Progenitor cell of endocrine pancreas (in vitro differentiated cells): ENCODE results near the gene ATG4C. TPM values are rescaled to one million over a fixed set of nuclear protein-coding genes. Genes with fewer than 3 reads are reported as not detected.
"Not testable (repeated sequence)": the region's sequence is repeated elsewhere in the genome, so short reads cannot be mapped to it uniquely, and the experiment has no call there.

Experiments
- DNase-seq: peaks from one replicate; pipeline ENCODE4 v3.0.0; 2021; ENCODE audit warnings: low spot score; ENCODE audit not compliant: unreplicated experiment
- H3K27ac Mint-ChIP-seq: 2 replicates; pipeline ENCODE4 v1.8.0; 2021; ENCODE audit warnings: mild to moderate bottlenecking, moderate library complexity, mixed read lengths
- H3K27me3 Mint-ChIP-seq: 2 replicates; pipeline ENCODE4 v1.8.0; 2021; ENCODE audit warnings: mixed read lengths
- H3K36me3 Mint-ChIP-seq: 2 replicates; pipeline ENCODE4 v1.8.0; 2022; ENCODE audit warnings: mixed read lengths; ENCODE audit not compliant: insufficient read depth
- H3K4me1 Mint-ChIP-seq: 2 replicates; pipeline ENCODE4 v1.8.0; 2021; ENCODE audit warnings: low read depth, mixed read lengths
- H3K4me3 Mint-ChIP-seq: 2 replicates; pipeline ENCODE4 v1.8.0; 2021; ENCODE audit warnings: low read depth, mild to moderate bottlenecking, moderate library complexity, mixed read lengths
- H3K9me3 Mint-ChIP-seq: 2 replicates; pipeline ENCODE4 v1.8.0; 2021; ENCODE audit warnings: low read depth, mixed read lengths
- long read RNA-seq: library from polyadenylated mRNA; unstranded; transcript quantifications from one replicate; pipeline ENCODE4 v2.0.0, GENCODE V29; 2020
- total RNA-seq: library from RNA; stranded (reverse); gene quantifications from 2 replicates; pipeline ENCODE4 v1.2.1, GENCODE V29; 2021
- TF ChIP-seq, protein P1 (sequence below): fragments of 200-600 bp; sonication (generic); IDR thresholded peaks from one replicate; pipeline ENCODE4 v1.5.0; 2021; ENCODE audit warnings: antibody characterized with exemption, mild to moderate bottlenecking; ENCODE audit not compliant: unreplicated experiment

Gene ATG4C
- total RNA-seq: 13.0 and 13.2 TPM in 2 replicates
- long read RNA-seq, transcript ATG4C-201 (11 exons, 2,938 nt): major isoform, 33 of 93 reads
- long read RNA-seq, transcript ATG4C-203 (11 exons, 2,890 nt): minor isoform, 31 of 93 reads
- long read RNA-seq, partial matches to known transcripts: 4 of 93 reads
- long read RNA-seq, other reads (novel, unspliced or antisense): 25 of 93 reads

- no peak within 1 kb of the TSS for H3K4me3 Mint-ChIP-seq
- peaks cover 3% of the 10 kb centered on the region for H3K27me3 Mint-ChIP-seq
- H3K9me3 Mint-ChIP-seq: no peaks in the 10 kb centered on the region
- H3K27ac Mint-ChIP-seq: no peak within 1 kb of the TSS
- H3K36me3 Mint-ChIP-seq: no peaks in the 10 kb centered on the region
- DNase-seq: peak; percentile 74
- H3K4me1 Mint-ChIP-seq: peaks cover 2% of the 10 kb centered on the region
- TF ChIP-seq, protein P1, sequence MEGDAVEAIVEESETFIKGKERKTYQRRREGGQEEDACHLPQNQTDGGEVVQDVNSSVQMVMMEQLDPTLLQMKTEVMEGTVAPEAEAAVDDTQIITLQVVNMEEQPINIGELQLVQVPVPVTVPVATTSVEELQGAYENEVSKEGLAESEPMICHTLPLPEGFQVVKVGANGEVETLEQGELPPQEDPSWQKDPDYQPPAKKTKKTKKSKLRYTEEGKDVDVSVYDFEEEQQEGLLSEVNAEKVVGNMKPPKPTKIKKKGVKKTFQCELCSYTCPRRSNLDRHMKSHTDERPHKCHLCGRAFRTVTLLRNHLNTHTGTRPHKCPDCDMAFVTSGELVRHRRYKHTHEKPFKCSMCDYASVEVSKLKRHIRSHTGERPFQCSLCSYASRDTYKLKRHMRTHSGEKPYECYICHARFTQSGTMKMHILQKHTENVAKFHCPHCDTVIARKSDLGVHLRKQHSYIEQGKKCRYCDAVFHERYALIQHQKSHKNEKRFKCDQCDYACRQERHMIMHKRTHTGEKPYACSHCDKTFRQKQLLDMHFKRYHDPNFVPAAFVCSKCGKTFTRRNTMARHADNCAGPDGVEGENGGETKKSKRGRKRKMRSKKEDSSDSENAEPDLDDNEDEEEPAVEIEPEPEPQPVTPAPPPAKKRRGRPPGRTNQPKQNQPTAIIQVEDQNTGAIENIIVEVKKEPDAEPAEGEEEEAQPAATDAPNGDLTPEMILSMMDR: no peak
These were observed at the start of gene ATG4C for GRCh38 chr1:62783736-62784508. TSS of gene ATG4C (plus strand) at chr1:62784132. CDS start at chr1:62803787, 19,655 bp downstream.

DNA sequence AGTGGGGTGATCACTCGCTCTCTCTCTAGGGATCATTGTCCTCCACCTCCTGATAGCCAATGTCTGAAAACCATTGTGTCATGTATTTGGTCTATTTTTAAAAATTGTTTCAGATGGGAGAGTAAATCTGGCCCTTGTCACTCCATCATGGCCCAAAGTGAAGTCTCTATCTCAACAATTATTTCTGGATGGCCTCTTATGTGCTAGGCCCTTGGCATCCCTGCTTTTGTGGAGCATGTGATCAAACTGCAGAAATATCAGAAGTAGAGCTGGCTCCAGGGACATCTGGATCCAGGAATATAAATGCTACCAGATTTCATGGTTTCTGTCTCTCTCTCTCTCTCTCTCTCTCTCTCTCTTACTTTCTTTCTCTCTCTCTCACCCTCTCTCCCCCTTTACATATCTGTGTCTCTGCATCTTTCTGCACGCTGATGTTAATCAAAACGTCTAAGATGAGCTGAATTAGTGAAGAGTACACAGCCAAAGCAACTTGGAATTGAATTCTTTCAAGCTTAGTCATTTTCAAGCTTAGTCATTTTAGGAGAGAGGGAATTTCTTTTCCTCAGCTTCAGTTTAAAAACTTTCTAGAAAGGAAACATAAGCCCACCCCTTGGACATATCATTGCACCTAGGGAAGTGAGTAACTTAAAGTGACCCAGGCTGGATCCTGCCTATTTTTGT, 48.3 kb upstream of the ATG4C start:
- H3K9me3 Mint-ChIP-seq: peaks cover 16% of the 10 kb centered on the region
- peaks cover 12% of the 10 kb centered on the region for H3K36me3 Mint-ChIP-seq
- H3K4me1 Mint-ChIP-seq: peaks cover 28% of the 10 kb centered on the region
- no peak for DNase-seq
- TF ChIP-seq, protein P1: no peak
- H3K27ac Mint-ChIP-seq: peak overlapping the region; percentile 75
- no peaks in the 10 kb centered on the region for H3K27me3 Mint-ChIP-seq
- no peak overlapping the region for H3K4me3 Mint-ChIP-seq

DNA sequence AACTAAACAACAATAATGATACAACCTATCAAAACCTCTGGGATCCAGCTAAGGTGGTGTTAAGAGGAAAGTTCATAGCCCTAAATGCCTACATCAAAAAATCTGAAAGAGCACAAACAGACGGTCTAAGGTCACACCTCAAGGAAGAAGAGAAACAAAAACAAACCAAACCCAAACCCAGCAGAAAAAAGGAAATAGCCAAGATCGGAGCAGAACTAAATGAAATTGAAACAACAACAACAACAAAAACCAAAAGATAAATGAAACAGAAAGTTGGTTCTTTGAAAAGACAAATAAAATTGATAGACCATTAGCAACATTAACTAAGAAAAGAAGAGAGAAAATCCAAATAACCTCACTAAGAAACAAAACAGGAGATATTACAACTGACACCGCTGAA, 43.2 kb upstream of the ATG4C start:
- peaks cover 18% of the 10 kb centered on the region for H3K36me3 Mint-ChIP-seq
- not testable (repeated sequence) for H3K4me3 Mint-ChIP-seq, H3K27ac Mint-ChIP-seq, H3K27me3 Mint-ChIP-seq, DNase-seq, H3K4me1 Mint-ChIP-seq
- peaks cover 40% of the 10 kb centered on the region for H3K9me3 Mint-ChIP-seq

DNA sequence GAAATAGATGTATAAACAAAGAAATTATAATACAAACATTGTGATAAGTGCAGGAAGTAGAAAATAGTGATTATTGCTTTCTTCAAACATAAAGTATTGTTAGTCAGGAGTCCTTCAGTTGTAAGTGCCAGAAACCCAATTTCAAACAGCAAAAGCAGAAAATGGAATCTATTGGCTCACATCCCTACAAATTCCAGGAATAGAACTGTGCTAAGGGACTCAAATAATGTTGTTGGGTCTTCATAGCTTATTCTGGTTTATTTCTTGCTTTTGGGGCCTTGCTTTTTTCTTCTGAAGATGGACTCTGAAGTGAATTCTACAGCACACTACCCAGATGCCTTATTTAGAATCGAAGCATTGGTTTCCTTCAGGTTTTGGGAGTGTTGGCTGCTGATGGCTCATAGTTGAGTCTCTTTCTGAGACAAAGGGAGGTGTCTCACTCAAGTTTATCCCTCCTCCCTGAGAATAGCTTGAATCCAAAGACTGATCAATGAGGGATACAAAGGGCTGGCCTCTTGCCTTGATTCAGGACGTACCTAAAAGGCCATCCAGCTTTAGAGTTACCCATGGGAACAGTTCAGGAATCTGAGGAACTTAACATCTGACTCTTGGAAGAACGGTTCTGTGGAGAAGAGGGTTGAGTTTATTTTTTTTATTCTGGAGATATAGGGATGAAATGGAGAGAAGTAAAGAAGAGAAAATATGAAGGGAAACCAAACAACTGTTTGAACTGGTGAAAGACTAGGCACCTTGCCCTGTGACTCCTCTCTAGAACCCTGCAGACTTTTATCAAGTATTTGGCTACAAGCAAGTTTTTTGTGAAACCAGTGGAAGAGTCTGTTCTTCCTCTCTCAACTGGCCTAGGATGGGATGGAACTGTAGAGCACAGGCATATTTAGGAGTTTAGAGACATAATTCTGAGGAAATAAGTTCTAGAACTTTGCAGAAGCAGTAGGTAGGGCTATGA, 39.0 kb upstream of the ATG4C start:
- Mint-ChIP-seq H3K4me3 (no peak overlapping the region), H3K36me3 (peaks cover 12% of the 10 kb centered on the region)

More for the DNA sequence above, 39.0 kb upstream of the ATG4C start:
- TF ChIP-seq, protein P1: no peak
- no peak overlapping the region for H3K27ac Mint-ChIP-seq
- DNase-seq: no peak
- H3K4me1 Mint-ChIP-seq: no peaks in the 10 kb centered on the region
- H3K9me3 Mint-ChIP-seq: peaks cover 32% of the 10 kb centered on the region
- no peaks in the 10 kb centered on the region for H3K27me3 Mint-ChIP-seq
